T-helper 1 cell (primary cell): ENCODE data around the gene CCDC83.
"Not testable (repeated sequence)": the region's sequence is repeated elsewhere in the genome, so short reads cannot be mapped to it uniquely, and the experiment has no call there.

Experiments used
- DNase-seq, 5 donors: peaks; one replicate each; pipeline ENCODE4 v3.0.0-alpha.2; 2012 to 2020

The CCDC83 gene

DNA sequence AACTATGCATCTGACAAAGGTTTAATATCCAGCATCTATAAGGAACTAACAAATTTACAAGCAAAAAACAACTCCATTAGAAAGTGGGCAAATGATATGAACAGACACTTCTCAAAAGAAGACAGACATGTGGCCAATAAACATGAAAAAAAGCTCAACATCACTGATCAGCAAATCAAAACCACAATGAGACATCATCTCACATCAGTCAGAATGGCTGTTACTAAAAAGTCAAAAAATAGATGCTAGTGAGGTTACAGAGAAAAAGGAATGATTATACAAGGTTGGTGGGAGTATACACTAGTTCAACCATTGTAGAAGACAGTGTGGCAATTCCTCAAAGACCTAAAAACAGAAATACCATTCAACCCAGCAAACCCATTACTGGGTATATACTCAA lies 14.3 kb upstream of the CCDC83 start:
- not testable (repeated sequence) for DNase-seq

DNA sequence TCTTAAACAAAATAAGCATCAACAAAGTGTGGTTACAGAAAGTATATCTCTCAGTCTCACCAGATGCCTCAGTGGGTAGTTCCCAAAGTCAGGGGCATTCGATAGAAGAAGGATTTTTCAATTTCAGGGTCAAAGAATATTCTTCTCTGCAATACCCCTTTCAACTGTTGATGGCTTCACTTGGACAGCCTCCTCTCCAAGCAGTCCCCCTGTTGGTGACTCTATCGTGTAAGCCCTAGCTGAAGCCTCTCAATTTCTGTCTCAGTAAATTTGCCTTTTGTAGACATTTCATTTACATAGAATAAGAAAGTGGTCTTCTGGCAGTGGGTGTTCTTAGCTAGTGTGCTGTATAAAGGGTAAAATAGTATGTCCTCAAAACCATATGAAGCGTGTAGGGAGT lies 11.3 kb upstream of the CCDC83 start:
- DNase-seq: no peak

DNA sequence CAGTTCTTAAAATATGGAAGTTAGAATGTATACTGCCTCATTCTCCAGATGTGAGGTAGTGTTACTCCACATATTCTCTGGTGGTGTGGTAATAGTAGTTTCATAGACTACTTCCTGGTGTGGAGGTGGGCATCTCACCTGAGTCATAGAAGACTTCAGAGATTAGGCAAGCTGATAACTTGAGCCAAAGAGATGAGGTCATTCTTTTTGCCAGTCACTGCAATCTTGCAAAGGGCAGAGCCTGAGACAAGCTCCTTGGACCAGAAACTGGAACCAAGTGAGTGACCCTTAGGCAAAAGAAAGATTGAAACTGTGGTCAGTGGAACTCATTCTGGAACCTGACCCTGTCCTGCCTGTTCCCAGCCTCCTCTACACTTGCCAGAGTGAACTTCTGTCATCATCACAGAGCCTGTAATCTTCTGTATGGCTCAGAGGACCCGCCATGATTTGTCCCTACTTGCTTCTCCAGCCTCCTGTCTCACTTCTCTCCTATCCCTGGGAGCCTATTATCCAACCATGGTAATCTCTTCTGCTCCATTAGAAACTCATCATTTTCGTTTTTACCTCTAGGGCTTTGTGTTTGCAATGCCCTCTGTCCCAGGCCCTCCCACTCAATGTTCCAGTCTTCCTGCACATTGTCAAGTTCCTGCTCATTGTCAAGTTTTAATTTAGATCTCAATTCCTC lies 10.6 kb upstream of the CCDC83 start:
- DNase-seq: no peak

DNA sequence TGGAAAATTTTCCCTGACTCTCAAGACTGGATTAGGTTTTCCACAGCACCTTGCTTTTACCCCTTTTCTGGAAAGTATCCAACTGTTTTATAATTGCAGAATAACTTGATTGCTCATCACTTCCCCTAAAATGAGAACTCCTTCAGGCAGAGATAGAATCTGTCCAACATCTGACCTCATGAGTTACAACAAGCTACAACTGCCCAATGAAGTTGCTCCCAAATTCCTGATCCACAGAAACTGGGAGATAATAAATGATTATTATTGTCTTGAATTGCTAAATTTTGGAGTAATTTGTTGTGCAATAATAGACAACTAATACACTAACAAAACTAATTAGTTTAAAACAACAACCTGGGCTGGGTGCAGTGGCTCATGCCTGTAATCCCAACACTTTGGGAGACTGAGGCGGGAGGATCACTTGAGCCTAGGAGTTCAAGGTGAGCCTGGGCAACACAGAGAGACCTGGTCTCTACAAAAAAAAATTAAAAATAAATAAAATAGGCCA lies 10.0 kb upstream of the CCDC83 start:
- no peak for DNase-seq

DNA sequence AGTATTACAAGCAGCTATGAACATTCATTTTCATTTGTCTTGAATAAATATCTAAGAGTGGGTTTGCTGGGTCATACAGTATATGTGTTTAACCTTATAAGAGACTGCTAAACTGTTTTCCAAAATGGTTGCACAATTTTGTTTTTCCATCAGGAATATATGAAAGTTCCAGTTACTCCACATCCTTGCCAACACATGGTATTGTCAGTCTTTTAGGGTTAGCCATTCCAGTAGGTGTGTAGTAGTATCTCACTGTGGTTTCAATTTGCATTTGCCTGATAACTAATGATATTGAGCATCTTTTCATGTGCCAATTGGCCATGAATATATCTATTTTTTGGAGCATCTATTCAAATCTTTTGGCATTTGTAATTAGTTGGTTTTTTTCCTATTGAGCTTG lies 7.7 kb upstream of the CCDC83 start:
- DNase-seq: no peak

DNA sequence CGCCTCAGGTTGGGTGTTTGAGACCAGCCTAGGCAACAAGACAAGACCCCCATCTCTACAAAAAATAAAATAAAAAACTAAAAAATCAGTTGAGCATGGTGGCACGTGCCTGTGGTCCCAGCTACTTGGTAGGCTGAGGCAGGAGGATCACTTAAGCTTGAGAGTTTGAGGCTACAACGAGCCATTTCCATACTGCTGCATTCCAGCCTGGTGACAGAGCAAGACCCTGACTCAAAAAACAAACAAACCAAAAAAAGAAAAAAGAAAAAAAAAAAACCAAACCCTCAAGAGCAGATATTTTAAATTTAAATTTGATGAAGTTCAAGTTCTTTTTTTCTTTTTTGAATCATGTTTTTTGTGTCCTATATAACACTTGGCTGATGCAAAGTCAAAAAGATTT lies 7.2 kb upstream of the CCDC83 start:
- no peak for DNase-seq

DNA sequence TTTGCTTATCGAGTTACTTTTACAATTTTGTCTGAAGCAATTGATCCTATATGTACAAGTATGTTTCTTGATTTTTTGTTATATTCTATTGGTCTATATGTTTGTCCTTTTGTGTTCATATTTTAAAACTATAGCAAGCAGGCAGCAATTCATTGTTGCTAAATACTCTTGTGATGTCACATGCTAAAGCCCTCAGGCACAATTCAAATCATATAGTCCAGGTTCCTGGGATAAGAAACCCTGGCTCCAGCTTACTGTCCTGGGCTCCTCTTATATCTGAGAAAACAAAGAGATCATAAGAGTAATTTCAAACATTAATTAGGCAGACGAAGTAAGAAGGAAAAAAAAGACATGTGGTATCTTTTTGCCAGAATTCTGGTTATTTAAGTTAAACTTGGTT lies 6.6 kb upstream of the CCDC83 start:
- DNase-seq: no peak

DNA sequence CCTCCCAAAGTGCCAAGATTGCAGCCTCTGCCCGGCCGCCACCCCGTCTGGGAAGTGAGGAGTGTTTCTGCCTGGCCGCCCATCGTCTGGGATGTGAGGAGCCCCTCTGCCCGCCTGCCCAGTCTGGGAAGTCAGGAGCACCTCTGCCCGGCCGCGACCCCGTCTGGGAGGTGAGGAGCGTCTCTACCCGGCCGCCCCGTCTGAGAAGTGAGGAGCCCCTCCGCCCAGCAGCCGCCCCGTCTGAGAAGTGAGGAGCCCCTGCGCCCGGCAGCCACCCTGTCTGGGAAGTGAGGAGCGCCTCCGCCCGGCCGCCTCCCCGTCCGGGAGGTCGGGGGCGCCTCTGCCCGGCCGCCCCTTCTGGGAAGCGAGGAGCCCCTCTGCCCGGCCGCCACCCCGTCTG lies 2.4 kb upstream of the CCDC83 start:
- DNase-seq: not testable (repeated sequence)

DNA sequence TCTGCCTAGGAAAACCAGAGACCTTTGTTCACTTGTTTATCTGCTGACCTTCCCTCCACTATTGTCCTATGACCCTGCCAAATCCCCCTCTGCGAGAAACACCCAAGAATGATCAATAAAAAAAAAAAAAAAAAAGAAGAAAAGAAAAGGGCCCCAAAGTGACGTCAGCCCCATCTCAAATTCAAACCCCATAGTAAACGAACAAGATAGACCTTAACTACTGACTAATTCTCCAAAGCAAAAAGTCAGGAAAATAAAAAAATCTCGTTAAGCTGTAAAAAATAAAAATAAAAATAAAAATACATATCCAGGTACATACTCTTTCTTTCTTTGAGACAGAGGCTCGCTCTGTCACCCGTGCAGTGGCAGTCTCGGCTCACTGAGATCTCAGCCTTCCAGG lies 1.6 kb upstream of the CCDC83 start:
- DNase-seq: not testable (repeated sequence)

DNA sequence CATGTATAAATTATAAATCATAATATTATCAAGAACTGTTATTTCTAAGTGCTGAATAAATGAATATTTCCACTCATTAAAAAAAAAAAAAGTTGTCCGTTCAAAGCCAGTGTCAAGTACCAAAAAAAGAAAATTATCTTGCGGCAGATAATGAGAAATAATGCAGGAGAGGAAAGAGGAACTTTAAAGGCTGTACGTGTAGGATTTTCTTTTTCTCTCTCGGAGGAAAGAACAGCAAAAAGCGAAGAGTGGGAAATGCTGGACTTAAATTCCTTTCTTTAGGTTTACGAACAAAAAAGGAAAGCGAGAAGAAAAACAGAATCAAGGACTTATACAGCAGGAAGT lies 999 bp upstream of the CCDC83 start:
- no peak for DNase-seq

DNA sequence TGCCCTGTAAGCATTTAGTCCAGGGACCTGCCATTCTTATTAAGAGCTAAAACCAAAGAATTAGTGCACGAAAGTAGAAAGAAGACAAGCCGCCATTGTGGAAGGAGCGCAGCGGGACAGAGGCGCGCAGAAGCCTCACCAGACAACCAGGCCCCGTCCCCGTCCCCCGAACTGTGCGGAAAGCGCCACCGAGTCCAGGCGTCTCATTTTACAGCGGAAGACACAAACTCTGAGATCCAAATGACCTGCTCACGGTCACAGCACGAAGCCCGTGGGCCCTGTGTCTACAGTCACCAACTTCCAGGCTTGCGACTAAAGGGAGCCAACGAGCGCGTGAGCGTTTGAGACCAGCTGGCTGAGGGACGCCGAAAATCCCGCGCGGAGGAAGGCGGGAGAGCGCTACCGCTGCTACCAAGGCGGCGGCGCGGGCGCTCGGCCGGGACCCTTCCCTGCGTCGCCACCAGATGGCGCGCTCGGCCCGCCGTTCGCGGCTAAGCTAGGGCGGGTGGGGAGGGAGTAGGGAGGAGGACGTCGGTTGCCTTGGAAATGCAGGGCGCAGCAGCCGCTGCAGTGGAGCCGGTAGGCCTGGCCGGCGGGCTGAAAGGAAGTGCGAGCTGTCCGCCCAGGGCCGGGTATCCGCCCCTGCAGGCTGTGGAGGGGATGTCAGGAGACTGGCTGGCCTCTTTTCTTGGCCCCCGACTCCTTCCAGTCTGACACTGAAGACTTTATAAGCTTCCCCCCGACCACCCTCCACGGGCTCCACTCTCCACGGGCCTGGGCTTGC lies 434 bp upstream of the CCDC83 start:
- peak; percentile 69 to 96 (median 81) for DNase-seq

DNA sequence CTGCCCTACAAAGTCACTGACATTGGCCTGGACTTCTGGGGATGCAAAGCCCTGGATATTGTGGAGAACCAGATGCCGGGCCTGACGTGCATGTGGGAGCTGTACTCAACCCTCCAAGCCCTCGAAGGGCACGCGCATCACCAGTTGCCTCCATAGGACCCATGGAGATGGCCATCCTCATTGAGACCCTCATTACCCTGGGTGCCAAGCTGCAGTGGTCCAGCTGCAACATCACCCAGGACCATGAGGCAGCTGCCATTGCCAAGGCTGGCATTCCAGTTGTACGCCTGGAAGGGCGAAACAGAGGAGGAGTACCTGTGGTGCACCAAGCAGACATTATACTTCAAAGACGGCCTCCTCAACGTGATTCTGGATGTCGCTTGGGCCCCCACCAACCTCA lies 1.9 kb downstream of the CCDC83 start:
- no peak for DNase-seq

DNA sequence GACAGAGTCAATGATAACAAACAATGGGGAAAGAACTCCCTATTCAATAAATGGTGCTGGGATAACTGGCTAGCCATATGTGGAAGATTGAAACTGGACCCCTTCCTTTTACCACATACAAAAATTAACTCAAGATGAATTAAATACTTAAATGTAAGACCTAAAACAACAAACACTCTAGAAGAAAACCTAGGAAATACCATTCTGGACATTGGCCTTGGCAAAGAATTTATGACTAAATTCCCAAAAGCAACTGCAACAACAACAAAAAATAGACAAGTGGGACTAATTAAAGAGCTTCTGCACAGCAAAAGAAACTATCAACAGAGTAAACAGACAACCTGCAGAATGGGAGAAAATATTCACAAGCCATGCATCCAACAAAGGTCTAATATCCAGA lies 4.4 kb downstream of the CCDC83 start:
- DNase-seq: not testable (repeated sequence)

DNA sequence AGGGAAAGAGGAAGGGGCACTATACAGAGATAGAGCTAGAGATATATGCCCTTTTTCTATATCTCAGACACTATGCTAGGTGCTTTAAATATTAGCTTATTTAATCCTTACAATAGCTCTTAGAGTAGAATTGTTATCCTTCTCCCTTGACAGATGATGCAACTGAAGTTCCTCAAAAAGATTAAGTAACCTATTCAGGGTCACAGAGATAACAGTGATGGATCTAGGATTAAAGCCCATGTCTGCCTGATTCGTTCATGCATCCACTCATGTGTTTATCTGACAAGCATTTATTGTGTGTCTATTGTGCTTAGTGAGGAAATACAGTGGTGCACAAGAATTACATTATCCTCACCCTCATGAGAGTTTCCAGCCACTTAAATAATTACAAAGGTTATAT lies 8.7 kb downstream of the CCDC83 start:
- no peak for DNase-seq

DNA sequence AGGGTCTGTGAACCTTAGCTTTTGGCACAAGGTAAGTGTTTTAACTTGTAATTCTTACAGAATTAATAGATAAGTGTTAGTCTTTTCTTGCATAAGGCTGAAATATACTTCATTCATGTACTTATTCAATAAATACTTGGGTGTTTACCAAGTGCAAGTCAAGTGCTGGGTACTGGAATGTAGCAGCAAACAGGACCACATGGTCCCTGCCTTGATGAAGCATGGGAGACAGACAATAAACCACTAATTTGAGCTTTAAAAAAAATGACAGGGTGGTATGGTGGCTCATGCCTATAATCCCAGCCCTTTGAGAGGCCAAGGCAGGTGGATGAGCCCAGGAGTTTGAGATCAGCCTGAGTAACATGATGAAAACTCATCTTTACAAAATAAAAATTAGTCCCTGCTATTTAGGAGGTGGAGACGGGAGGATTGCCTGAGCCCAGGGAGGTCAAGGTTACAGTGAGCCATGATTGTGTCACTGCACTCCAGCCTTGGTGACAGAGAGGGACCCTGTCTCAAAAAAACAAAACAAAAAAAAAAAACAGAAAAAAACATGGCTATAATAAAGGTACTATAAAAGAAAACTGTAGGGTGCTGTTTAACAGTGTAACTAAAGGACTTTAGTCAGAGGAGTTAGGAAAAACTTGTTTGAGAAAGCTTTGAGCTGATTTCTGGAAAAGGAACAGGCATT lies 11.1 kb downstream of the CCDC83 start:
- DNase-seq: no peak

DNA sequence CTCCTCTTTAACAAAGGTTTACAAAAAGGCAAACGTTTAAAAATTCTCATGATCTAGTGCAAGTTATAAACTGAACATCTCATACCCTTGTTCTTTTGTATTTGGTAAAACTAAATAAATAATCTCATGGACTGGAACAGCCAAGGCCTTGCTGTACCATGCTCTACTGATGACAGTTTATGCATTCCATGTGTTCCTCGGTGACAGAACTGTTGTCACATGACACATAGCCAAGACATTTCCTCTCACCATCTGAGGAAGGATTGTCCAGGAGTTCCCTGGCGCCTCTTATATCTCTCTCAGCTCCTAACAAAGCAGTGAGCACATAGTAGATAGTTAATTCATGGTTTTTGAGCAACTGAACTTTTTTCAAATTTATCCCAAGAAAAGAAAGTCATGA lies 12.6 kb downstream of the CCDC83 start:
- DNase-seq: no peak

DNA sequence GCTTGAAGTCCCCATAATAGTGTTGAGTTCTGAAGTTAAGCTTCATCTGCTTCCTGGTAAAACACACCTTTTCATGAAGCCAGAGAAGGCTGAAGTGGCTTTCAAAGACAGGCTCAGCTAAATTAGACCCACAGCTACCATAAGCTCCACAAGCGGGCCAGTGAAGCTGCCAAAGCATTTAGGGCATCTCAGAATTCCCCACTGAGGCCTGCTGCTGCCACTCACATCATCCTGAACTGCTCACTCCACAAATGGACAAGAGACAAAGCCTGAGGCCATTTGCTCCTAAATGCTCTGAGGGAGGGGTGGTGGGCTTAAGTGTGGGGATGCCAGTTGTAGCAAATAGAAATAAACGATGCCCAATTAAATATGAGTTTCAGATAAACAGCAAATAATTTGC lies 14.6 kb downstream of the CCDC83 start:
- DNase-seq: no peak

DNA sequence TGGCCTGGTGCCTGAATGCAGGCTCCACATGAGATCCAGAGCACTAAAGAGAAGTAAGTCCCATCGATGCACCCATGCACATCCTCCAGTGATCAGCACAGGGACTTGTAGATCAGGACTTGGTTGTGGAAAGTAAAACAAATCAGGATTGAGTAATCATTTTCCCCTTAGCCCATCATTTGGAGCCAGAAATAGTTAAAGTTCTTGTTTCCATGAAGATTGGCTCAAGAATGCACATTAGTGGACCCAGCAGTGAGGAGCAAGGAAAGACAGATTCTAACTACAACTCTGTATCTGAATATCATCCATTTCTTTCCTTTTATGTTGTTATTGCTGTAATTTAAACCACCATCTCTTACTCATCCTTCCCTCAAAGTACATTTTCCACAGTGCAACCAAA lies 19.1 kb downstream of the CCDC83 start:
- no peak for DNase-seq

DNA sequence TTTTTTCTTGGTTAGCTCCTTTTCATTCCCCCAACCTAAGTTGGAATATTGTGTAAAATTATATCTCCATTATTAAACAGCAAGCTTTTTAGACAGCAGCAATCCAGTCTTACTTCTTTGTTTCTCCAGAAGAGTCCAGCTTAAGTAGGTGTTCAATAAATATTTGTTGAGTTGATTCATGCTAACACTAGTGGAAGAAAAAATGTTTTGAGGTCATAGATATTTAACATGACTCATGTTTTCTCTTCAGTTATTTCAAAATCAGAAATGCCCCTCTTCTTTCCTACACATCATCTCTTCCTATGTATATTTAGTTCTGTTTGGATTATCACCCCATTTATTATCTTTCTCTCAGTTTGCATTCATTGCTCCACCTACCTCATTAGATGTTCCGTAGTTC lies 20.3 kb downstream of the CCDC83 start:
- no peak for DNase-seq

DNA sequence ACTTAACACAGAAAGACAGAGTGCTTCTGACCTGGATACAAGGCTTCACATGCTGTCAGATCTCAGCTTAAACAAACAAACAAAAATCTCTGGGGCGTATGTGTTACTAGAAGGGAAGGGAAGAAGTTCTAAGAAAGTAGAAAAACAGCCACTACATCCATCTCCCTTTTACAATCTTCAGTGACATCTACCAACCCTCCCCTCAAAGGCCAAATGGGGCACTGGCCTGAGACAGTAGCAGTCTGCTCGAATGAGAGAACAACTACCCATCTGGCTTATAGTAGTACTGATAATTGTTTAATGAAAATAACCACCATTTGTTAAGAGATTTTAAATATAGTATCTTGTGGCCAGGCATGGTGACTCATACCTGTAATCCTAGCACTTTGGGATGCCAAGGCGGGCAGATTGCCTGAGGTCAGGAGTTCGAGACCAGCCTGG lies 29.4 kb downstream of the CCDC83 start:
- DNase-seq: no peak

DNA sequence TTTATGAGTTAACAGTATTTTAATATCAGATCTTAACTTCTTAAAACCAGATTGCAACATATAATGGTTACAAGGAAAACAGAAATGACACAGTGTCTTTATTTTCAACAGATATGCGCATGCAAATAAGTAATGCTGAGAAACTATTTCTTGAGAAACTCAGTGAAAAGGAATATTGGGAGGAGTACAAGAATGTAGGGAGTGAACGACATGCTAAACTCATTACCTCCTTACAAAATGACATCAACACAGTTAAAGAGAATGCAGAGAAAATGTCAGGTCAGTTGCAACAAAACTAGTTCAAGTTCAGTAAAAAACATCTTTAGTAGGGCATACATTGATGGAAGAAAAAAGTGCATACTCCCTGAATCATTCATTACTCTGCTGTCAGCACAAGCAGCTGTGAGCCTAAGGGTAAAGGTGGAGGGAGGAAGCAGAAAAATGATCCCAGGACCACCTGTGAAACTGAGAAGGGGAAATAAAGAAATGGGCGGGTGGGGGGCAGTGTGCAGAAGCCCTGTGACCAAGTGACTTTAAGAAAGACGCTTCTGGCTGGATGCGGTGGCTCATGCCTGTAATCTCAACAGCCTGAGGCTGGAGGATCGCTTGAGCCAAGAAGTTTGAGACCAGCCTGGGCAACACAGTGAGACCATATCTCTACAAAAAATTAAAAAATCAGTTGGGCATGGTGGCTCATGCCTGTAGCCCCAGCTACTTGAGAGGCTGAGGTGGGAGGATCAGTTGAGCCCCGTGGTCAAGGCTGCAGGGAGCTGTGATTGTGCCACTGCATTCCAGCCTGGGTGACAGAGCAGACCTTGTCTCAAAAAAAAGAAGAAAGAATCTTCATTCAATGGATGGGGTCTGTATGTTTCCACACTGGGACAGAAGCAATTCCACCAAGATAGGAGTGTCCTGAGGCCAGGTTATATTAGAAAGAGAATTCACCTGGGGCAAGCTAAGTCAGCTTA lies 31.2 kb downstream of the CCDC83 start:
- DNase-seq: no peak

DNA sequence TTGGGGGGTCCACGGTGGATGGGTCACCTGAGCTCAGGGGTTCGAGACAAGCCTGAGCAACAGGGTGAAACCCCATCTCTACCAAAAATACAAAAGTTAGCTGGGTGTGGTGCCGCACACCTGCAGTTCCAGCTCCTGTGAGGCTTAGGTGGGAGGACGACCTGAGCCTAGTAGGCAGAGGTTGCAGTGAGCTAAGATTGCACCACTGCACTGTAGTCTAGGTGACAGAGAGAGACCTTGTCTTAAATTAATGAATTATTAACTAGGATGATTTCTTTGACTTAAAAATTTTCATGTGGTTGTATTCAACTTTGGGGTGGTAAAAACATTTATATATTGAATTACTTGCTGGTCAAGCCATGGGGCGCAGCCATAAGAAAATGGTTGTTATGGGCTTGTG lies 33.9 kb downstream of the CCDC83 start:
- DNase-seq: no peak
